GM12865 (cell line): Measurements from ENCODE around the gene RNLS.

Experiments
- DNase-seq: peaks from one replicate; pipeline ENCODE4 v3.0.0; 2010; ENCODE audit warnings: low read depth
- H3K4me3 ChIP-seq: 2 replicates; pipeline ENCODE4 v1.5.1; 2011; ENCODE audit warnings: mild to moderate bottlenecking, low read depth, low read length, control low read depth
- TF ChIP-seq, protein P1 (sequence below): IDR thresholded peaks from 2 replicates; pipeline ENCODE4 v1.5.1; 2011; ENCODE audit warnings: low read length, control low read depth, low read depth, inconsistent platforms; ENCODE audit not compliant: insufficient read depth; ENCODE audit errors: missing control alignments

RNLS gene

DNA sequence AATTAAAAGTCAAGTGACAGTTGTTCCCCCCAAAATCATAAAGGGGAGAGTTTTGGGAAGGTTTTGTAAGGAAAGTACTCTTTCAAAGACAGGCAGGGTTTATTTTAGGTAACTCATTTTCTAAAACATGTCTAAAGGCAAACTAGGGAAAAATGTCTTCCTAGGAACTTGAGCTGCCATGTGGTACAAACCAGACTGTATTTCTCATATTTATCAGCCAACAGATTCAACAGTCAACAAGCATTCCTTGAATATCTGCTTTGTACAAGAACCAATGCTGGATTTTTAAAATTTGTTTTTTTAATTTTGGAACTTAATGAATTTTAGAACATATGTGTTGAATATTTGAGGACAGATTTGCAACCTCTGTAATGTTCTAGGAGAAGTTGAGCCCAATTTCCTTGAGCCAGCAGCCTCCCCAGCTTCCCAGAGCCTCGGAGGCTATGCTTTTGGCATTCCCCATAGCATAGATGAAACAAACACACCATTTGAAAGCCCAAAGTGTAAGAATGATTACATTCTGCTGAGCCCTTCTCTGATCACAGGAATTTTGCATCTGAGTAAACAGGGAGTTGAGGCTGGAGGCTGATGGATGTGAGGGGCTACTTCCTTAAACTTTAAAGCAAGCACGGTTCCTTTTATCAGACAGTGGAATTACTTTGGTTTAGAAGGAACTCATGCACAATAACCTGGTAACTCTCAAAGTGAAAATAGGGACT lies 345.1 kb downstream of the RNLS start:
- TF ChIP-seq, protein P1, sequence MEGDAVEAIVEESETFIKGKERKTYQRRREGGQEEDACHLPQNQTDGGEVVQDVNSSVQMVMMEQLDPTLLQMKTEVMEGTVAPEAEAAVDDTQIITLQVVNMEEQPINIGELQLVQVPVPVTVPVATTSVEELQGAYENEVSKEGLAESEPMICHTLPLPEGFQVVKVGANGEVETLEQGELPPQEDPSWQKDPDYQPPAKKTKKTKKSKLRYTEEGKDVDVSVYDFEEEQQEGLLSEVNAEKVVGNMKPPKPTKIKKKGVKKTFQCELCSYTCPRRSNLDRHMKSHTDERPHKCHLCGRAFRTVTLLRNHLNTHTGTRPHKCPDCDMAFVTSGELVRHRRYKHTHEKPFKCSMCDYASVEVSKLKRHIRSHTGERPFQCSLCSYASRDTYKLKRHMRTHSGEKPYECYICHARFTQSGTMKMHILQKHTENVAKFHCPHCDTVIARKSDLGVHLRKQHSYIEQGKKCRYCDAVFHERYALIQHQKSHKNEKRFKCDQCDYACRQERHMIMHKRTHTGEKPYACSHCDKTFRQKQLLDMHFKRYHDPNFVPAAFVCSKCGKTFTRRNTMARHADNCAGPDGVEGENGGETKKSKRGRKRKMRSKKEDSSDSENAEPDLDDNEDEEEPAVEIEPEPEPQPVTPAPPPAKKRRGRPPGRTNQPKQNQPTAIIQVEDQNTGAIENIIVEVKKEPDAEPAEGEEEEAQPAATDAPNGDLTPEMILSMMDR = no peak
- H3K4me3 ChIP-seq = no peak overlapping the region
- no peak for DNase-seq

- no peak overlapping the region for H3K4me3 ChIP-seq
- no peak for DNase-seq
- TF ChIP-seq, protein P1 = no peak
Observed at GRCh38 chr10:88236121-88236743, 346.9 kb downstream of the RNLS start.

DNA sequence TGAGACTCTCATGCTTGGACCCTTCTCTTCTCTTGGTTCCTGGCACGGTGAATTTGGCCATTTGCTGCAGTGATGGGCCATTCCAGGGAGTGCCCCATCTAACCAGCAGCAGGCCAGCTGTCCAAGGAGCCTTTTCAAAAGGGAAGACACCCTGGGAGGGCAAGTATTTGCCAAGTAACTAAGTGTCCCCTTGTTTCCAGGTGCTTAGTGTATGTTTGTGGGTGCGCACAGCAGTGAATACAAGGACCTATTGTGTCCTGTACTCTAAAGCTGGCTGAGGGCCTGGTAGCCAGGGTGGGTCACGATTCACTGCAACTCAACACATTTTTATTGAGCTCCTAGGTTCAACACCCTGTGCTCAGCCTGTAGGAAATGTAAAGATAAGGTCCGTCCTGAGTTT lies 348.8 kb downstream of the RNLS start:
- H3K4me3 ChIP-seq = no peak overlapping the region
- TF ChIP-seq, protein P1 = no peak

GRCh38 chr10:88233870-88234269 lies 349.2 kb downstream of the RNLS start:
- H3K4me3 ChIP-seq = no peak overlapping the region
- DNase-seq = no peak
- TF ChIP-seq, protein P1 = no peak

More for the DNA sequence above, 348.8 kb downstream of the RNLS start:
- no peak for DNase-seq

GRCh38 chr10:88232983-88233543 lies 350.1 kb downstream of the RNLS start:
- H3K4me3 ChIP-seq = no peak overlapping the region
- TF ChIP-seq, protein P1 = no peak
- DNase-seq = no peak

- TF ChIP-seq, protein P1 = no peak
- DNase-seq = no peak
- H3K4me3 ChIP-seq = no peak overlapping the region
Observed at GRCh38 chr10:88232029-88232895, 350.9 kb downstream of the RNLS start.
